Gastroesophageal sphincter (tissue), 4 donors: Measurements from ENCODE around the gene AMPD2. TPM values are rescaled to one million over a fixed set of nuclear protein-coding genes. Genes with fewer than 3 reads are reported as not detected.

Experiments
- ATAC-seq: fragments of 150-250 bp; one replicate; pipeline ENCODE4 v1.9.1; 2016; ENCODE audit warnings: mild to moderate bottlenecking, moderate library complexity
- H3K27ac ChIP-seq, 4 donors: fragments of 200-600 bp; sonication (generic) in 3 of 4; 1 replicate in 3 of 4; 2 replicates in 1 of 4; pipeline ENCODE4 v1.5.1; 2016 to 2019
- H3K27me3 ChIP-seq: fragments of 200-600 bp; sonication (generic); one replicate; pipeline ENCODE4 v1.5.1; 2019
- H3K36me3 ChIP-seq, 2 donors: fragments of 200-600 bp; sonication (generic); one replicate each; pipeline ENCODE4 v1.5.1; 2019; ENCODE audit warnings: control low read depth in 1 of 2
- H3K4me1 ChIP-seq, 3 donors: fragments of 200-600 bp; sonication (generic); 1 replicate in 2 of 3; 2 replicates in 1 of 3; pipeline ENCODE4 v1.5.1; 2016 to 2019; ENCODE audit warnings: control low read depth in 2 of 3
- H3K4me3 ChIP-seq, 2 donors: fragments of 200-600 bp; sonication (generic); one replicate each; pipeline ENCODE4 v1.5.1; 2019; ENCODE audit warnings: mild to moderate bottlenecking in 1 of 2, moderate library complexity in 1 of 2
- H3K9me3 ChIP-seq, 3 donors: fragments of 200-600 bp; sonication (generic); one replicate each; pipeline ENCODE4 v1.5.1; 2017 to 2019; ENCODE audit warnings: control low read depth in 2 of 3
- CTCF ChIP-seq, 4 experiments: fragments of 200-600 bp in 2 of 4; fragments of 450-650 bp in 2 of 4; sonication (generic) in 1 of 4; IDR thresholded peaks; one replicate each; pipeline ENCODE4 v1.5.1; 2017 to 2019; ENCODE audit warnings: antibody characterized with exemption in 4 of 4, mild to moderate bottlenecking in 2 of 4, moderate library complexity in 2 of 4
- EP300 ChIP-seq: sonication (generic); formaldehyde crosslinking; IDR thresholded peaks from one replicate; pipeline ENCODE4 v1.6.1; 2017; ENCODE audit warnings: antibody characterized with exemption, mild to moderate bottlenecking
- POLR2A ChIP-seq, 2 donors: fragments of 450-650 bp; IDR thresholded peaks; one replicate each; pipeline ENCODE4 v1.6.1; 2017; ENCODE audit warnings: antibody characterized with exemption in 2 of 2, mild to moderate bottlenecking in 2 of 2, moderate library complexity in 1 of 2
- POLR2AphosphoS5 ChIP-seq: sonication (generic); formaldehyde crosslinking; IDR thresholded peaks from one replicate; pipeline ENCODE4 v1.6.1; 2017; ENCODE audit warnings: antibody characterized with exemption
- WGBS, 2 donors: methylation state at CpG; one replicate each; pipeline ENCODE4 v1.1.5; 2018; ENCODE audit warnings: low coverage in 1 of 2; 5-methylcytosine and 5-hydroxymethylcytosine counted together
- total RNA-seq, 4 donors: library from RNA; depleted of rRNA; stranded (reverse); fragments of >200 nt; gene quantifications; one replicate each; pipeline ENCODE4 v1.1.0, GENCODE V29; 2016

The AMPD2 gene
- total RNA-seq, 4 donors from 2014 or later = 28.9 to 38.0 (median 35.6) TPM

- no peak overlapping the region for H3K4me3 ChIP-seq
- H3K27me3 ChIP-seq = no peaks in the 10 kb centered on the region
- ATAC-seq = no peak
- peaks cover 0 to 66% of the 10 kb centered on the region in 2 donors for H3K36me3 ChIP-seq
- H3K9me3 ChIP-seq = no peaks in the 10 kb centered on the region
- H3K27ac ChIP-seq = no peak overlapping the region
- 96% methylated on average over 4 of the region's 30 CpGs; no CpG with 5 or more reads in 1 of the 2 donors for WGBS, 2 donors
- no peak for TF ChIP-seq POLR2A (IDR thresholded peaks at IDR 0.05)
- peak in 1 of 4 experiments; percentile 64 for TF ChIP-seq CTCF (IDR thresholded peaks at IDR 0.05)
- peaks cover 0 to 41% (median 0%) of the 10 kb centered on the region in 3 donors for H3K4me1 ChIP-seq
Observed at GRCh38 chr1:109630081-109630897, 10.7 kb downstream of the AMPD2 start.

- Histone ChIP-seq H3K4me3 (no peak overlapping the region), H3K36me3 (peaks cover 0 to 59% of the 10 kb centered on the region in 2 donors), H3K27me3 (no peaks in the 10 kb centered on the region), H3K27ac (peak overlapping the region in 1 of 4 donors; percentile 70), H3K4me1 (peaks cover 0 to 43% (median 3%) of the 10 kb centered on the region in 3 donors), H3K9me3 (no peaks in the 10 kb centered on the region)
- 40 to 80% methylated on average over 1 to 3 of the region's 14 CpGs for WGBS, 2 donors
- TF ChIP-seq CTCF (IDR thresholded peaks at IDR 0.05) = no peak
- no peak for TF ChIP-seq EP300
- no peak for TF ChIP-seq POLR2AphosphoS5
- TF ChIP-seq POLR2A (IDR thresholded peaks at IDR 0.05) = no peak
- no peak for ATAC-seq
Observed at GRCh38 chr1:109630898-109631512, 11.4 kb downstream of the AMPD2 start.

- no peaks in the 10 kb centered on the region for H3K27me3 ChIP-seq
- 43% methylated on average over 5 of the region's 16 CpGs; no CpG with 5 or more reads in 1 of the 2 donors for WGBS, 2 donors
- H3K4me1 ChIP-seq = peaks cover 0 to 51% (median 10%) of the 10 kb centered on the region in 3 donors
- H3K36me3 ChIP-seq = peaks cover 0 to 51% of the 10 kb centered on the region in 2 donors
- ATAC-seq = no peak
- TF ChIP-seq EP300 = no peak
- peak overlapping the region in 2 of 4 donors; percentile 17 to 70 for H3K27ac ChIP-seq
- H3K9me3 ChIP-seq = no peaks in the 10 kb centered on the region
- H3K4me3 ChIP-seq = no peak overlapping the region
Observed at GRCh38 chr1:109631513-109632505, 12.2 kb downstream of the AMPD2 start.

- Histone ChIP-seq H3K9me3 (no peaks in the 10 kb centered on the region), H3K27me3 (no peaks in the 10 kb centered on the region), H3K27ac (peak overlapping the region in 2 of 4 donors; percentile 17 to 70), H3K4me1 (peaks cover 0 to 54% (median 10%) of the 10 kb centered on the region in 3 donors), H3K4me3 (no peak overlapping the region), H3K36me3 (peaks cover 0 to 41% of the 10 kb centered on the region in 2 donors)
- 22 to 53% methylated on average over 2 to 3 of the region's 5 CpGs for WGBS, 2 donors
- no peak for ATAC-seq
- TF ChIP-seq CTCF (IDR thresholded peaks at IDR 0.05) = no peak
- peak; percentile 34 for TF ChIP-seq POLR2AphosphoS5
Observed at GRCh38 chr1:109632671-109633346, 13.2 kb downstream of the AMPD2 start.
